ENCODE measurements around the gene TCF12.

DNA sequence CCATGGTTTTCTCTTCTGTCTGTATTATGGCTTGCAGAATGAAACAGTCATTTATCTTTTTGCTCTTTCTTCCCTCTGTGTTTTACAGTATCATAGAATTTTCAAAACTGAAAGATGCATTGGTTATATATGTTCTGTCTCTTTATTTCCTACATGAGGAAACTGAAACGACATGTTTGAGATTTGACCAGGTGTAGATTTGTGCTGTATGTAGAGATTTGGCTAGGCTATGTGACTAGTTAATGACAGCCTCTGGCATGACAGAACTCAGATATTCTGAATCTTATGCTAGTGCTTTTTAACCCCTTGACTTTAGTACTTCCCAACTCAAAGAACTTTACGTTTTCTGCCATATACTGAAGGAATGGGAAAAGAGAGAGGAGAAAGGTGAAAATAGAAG, 151.0 kb downstream of the TCF12 start:
- no peak for TF ChIP-seq CTCF (conservative IDR thresholded peaks at IDR 0.05; ENCODE audit: low read length)
- no peak for TF ChIP-seq EZH2phosphoT487 (IDR thresholded peaks at IDR 0.05; ENCODE audit: borderline replicate concordance)
